K562 (cell line): ENCODE data around the gene NACC1. TPM values are rescaled to one million over a fixed set of nuclear protein-coding genes. Genes with fewer than 3 reads are reported as not detected.

Experiments used
- ADNP ChIP-seq: fragments of 200-800 bp; sonication (Bioruptor generic); IDR thresholded peaks from 2 replicates; pipeline ENCODE4 v1.6.1; 2016; ENCODE audit warnings: missing genetic modification characterization, missing compliant biosample characterization
- CEBPG ChIP-seq, 3 experiments: fragments of 200-800 bp in 1 of 3; sonication (Bioruptor generic) in 1 of 3; sonication (generic) in 1 of 3; formaldehyde crosslinking in 1 of 3; IDR thresholded peaks in 2 of 3; conservative IDR thresholded peaks in 1 of 3; 2 replicates each; pipeline versions ENCODE4 v1.6.1 to v1.8.0; 2016 to 2022; ENCODE audit warnings: missing compliant biosample characterization in 2 of 3, missing genetic modification characterization in 2 of 3, mild to moderate bottlenecking in 1 of 3, missing genetic modification reagents in 1 of 3
- EHMT2 ChIP-seq: fragments of 450-650 bp; IDR thresholded peaks from 2 replicates; pipeline ENCODE4 v1.6.1; 2018; ENCODE audit warnings: antibody characterized with exemption
- FOXK2 ChIP-seq, 2 experiments: fragments of 450-650 bp; IDR thresholded peaks in 1 of 2; conservative IDR thresholded peaks in 1 of 2; 2 replicates each; pipeline ENCODE4 v1.6.1; 2016; ENCODE audit warnings: low read depth in 2 of 2, mild to moderate bottlenecking in 1 of 2
- MYC ChIP-seq, 2 experiments: fragments of 250-450 bp in 1 of 2; sonication (Bioruptor Pico) in 1 of 2; IDR thresholded peaks; 2 replicates each; pipeline versions ENCODE4 v1.5.1 to v1.6.1; 2012 to 2021; ENCODE audit warnings: low read depth in 2 of 2, borderline replicate concordance in 1 of 2, improper control_type of control experiment in 1 of 2, low read length in 1 of 2, mild to moderate bottlenecking in 1 of 2, moderate library complexity in 1 of 2
- MYNN ChIP-seq, 2 experiments: sonication (generic); formaldehyde crosslinking in 1 of 2; IDR thresholded peaks; 2 replicates each; pipeline versions ENCODE4 v1.5.0 to v1.6.1; 2016 to 2020; ENCODE audit warnings: antibody characterized with exemption in 1 of 2, missing genetic modification reagents in 1 of 2
- SNAPC5 ChIP-seq: fragments of 250-450 bp; sonication (Bioruptor Pico); IDR thresholded peaks from 2 replicates; pipeline ENCODE4 v1.8.0; 2021; ENCODE audit warnings: moderate library complexity, mild to moderate bottlenecking, inconsistent platforms
- TBP ChIP-seq: optimal IDR thresholded peaks from 2 replicates; pipeline ENCODE3; 2011; ENCODE audit warnings: low read depth, low read length, improper control_type of control experiment
- TCF15 ChIP-seq: fragments of 250-450 bp; sonication (Bioruptor Pico); IDR thresholded peaks from 2 replicates; pipeline ENCODE4 v1.8.0; 2022; ENCODE audit warnings: moderate library complexity, mild to moderate bottlenecking, inconsistent platforms
- TEAD1 ChIP-seq, 2 experiments: fragments of 450-650 bp in 1 of 2; sonication (generic) in 1 of 2; formaldehyde crosslinking; IDR thresholded peaks; 2 replicates each; pipeline versions ENCODE4 v1.4.0 to v1.8.0; 2020 to 2022; ENCODE audit warnings: mild to moderate bottlenecking in 2 of 2, missing genetic modification reagents in 1 of 2
- THRAP3 ChIP-seq: fragments of 450-650 bp; IDR thresholded peaks from 2 replicates; pipeline ENCODE4 v1.6.1; 2016; ENCODE audit warnings: mild to moderate bottlenecking, inconsistent platforms, borderline replicate concordance
- ZNF217 ChIP-seq: sonication (generic); formaldehyde crosslinking; IDR thresholded peaks from 2 replicates; pipeline ENCODE4 v1.8.0; 2022; ENCODE audit warnings: mild to moderate bottlenecking, missing genetic modification reagents
- ZNF830 ChIP-seq: fragments of 250-450 bp; sonication (Bioruptor Pico); IDR thresholded peaks from 2 replicates; pipeline ENCODE4 v1.5.0; 2021; ENCODE audit warnings: mild to moderate bottlenecking
- polyA plus RNA-seq, 8 experiments: library from polyadenylated mRNA; depleted of rRNA in 4 of 8; stranded (reverse) in 5 of 8; unstranded in 3 of 8; fragments of >200 nt; fragmentation: Nextera tagmentation in 2 of 8; fragmentation: Illumina TruSeq in 1 of 8; extraction: Ambion mirVana in 2 of 8; extraction: Trizol in 1 of 8; gene quantifications; 2 replicates each; pipeline versions ENCODE4 v1.2.1 to v1.2.3, GENCODE V29; 2011 to 2014; ENCODE audit warnings: inconsistent platforms in 1 of 8, missing spikeins in 1 of 8
- total RNA-seq, 7 experiments: library from RNA; depleted of rRNA in 6 of 7; stranded (reverse); fragments of >200 nt in 6 of 7; fragmentation: Illumina TruSeq in 2 of 7; extraction: Trizol in 2 of 7; gene quantifications; 2 replicates each; pipeline versions ENCODE4 v1.2.1 to v1.2.3, GENCODE V29; 2011 to 2021; ENCODE audit warnings: low replicate concordance in 1 of 7
- TF ChIP-seq, protein P1 (sequence below): fragments of 250-450 bp; sonication (Bioruptor Pico); IDR thresholded peaks from 2 replicates; pipeline ENCODE4 v1.9.0; 2021; ENCODE audit warnings: mild to moderate bottlenecking, inconsistent platforms
- TF ChIP-seq, protein P2 (sequence below): fragments of 450-650 bp; IDR thresholded peaks from 2 replicates; pipeline ENCODE4 v1.6.1; 2017; ENCODE audit warnings: mild to moderate bottlenecking, moderate library complexity
- TF ChIP-seq, protein P3 (sequence below), 2 experiments: fragments of 450-650 bp in 1 of 2; sonication (generic) in 1 of 2; formaldehyde crosslinking in 1 of 2; IDR thresholded peaks in 1 of 2; conservative IDR thresholded peaks in 1 of 2; 2 replicates each; pipeline versions ENCODE4 v1.6.1 to v1.8.1; 2016 to 2023; ENCODE audit warnings: mild to moderate bottlenecking in 2 of 2, moderate library complexity in 2 of 2, inconsistent platforms in 1 of 2, missing genetic modification reagents in 1 of 2
- TF ChIP-seq, protein P4 (sequence below): fragments of 250-450 bp; sonication (Bioruptor Pico); IDR thresholded peaks from 2 replicates; pipeline ENCODE4 v1.8.0; 2022; ENCODE audit warnings: moderate library complexity, mild to moderate bottlenecking, inconsistent platforms

Gene NACC1
- total and polyA plus RNA-seq, 9 of the 15 experiments (the other 6 are each of a cell fraction or from before 2014, with no cell fraction given) = 0.04 to 96.6 (median 25.8) TPM

DNA sequence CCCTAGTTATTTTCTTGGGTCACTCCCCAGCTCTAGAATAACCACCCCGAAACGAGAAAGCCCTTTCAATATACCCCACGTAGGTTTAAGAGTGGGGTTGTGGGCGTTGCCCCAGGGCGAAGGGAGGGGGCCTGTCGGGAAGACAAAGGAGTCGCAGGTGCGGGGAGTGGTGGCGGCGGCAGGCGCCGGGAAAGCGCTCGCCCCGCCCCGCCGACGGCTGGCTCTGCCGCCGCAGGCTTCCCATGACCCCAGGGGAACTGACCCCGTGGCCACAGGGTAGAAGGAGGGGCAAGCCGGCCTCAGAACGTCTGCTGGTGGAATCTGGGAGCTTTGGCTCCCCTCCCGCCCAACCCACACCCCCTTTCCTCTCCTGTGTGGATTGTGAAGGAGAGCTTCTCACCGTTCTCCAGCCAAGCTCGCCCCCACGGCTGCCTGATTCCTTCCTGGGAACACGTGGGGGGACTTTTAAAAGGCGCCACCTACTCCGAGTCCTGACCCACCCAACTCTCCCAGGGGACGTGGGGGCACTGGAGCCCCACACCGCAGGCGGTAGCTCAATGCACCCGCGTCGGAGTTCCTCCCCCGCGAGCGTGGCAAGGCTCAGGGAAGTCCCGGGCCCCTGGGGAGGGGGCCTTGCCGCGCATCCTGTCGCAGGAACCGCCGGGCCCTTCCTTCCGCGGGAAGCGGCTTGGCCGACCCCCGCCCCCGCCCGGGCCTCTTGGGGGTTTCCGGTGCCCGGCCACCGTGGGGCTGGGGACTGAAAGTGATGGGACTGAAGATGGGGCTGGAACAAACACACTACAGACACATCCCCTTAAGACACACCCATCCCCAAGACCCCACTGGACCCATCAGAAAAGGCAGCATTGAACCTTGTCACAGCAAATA lies 37.7 kb downstream of the NACC1 start (continued):
- TF ChIP-seq TBP (no peak), MYNN (IDR thresholded peaks at IDR 0.05) (peak; percentile 58; the same call in 1 of the 2 replicates), MYNN (CRISPR knock-in tag; IDR thresholded peaks at IDR 0.05) (no peak), ZNF217 (no peak), FOXK2 (conservative IDR thresholded peaks at IDR 0.05 in 1 of 2, IDR thresholded peaks at IDR 0.05 in 1 of 2; ENCODE audit: low read depth in 2 of 2) (no peak), TEAD1 (CRISPR knock-in tag; IDR thresholded peaks at IDR 0.05) (0 out of 4 replicates have a peak, but pooled peaks of 1 of the 2 experiments have one; percentile 3), ZNF830 (CRISPR knock-in tag) (no peak), SNAPC5 (no peak), TCF15 (CRISPR knock-in tag) (no peak), CEBPG (CRISPR knock-in tag; IDR thresholded peaks at IDR 0.05) (no peak), CEBPG (tag; conservative IDR thresholded peaks at IDR 0.05 in 1 of 2, IDR thresholded peaks at IDR 0.05 in 1 of 2) (no peak), THRAP3 (no peak), ADNP (tag) (0 out of 2 replicates have a peak, but pooled peaks have one; percentile 27), MYC (IDR thresholded peaks at IDR 0.05; ENCODE audit: low read depth, low read length) (peak; percentile 61; the same call in 1 of the 2 replicates), MYC (CRISPR knock-in tag; IDR thresholded peaks at IDR 0.05; ENCODE audit: borderline replicate concordance, low read depth) (no peak), EHMT2 (no peak)
- TF ChIP-seq, protein P1, sequence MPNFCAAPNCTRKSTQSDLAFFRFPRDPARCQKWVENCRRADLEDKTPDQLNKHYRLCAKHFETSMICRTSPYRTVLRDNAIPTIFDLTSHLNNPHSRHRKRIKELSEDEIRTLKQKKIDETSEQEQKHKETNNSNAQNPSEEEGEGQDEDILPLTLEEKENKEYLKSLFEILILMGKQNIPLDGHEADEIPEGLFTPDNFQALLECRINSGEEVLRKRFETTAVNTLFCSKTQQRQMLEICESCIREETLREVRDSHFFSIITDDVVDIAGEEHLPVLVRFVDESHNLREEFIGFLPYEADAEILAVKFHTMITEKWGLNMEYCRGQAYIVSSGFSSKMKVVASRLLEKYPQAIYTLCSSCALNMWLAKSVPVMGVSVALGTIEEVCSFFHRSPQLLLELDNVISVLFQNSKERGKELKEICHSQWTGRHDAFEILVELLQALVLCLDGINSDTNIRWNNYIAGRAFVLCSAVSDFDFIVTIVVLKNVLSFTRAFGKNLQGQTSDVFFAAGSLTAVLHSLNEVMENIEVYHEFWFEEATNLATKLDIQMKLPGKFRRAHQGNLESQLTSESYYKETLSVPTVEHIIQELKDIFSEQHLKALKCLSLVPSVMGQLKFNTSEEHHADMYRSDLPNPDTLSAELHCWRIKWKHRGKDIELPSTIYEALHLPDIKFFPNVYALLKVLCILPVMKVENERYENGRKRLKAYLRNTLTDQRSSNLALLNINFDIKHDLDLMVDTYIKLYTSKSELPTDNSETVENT (CRISPR knock-in tag) = no peak
- TF ChIP-seq, protein P2, sequence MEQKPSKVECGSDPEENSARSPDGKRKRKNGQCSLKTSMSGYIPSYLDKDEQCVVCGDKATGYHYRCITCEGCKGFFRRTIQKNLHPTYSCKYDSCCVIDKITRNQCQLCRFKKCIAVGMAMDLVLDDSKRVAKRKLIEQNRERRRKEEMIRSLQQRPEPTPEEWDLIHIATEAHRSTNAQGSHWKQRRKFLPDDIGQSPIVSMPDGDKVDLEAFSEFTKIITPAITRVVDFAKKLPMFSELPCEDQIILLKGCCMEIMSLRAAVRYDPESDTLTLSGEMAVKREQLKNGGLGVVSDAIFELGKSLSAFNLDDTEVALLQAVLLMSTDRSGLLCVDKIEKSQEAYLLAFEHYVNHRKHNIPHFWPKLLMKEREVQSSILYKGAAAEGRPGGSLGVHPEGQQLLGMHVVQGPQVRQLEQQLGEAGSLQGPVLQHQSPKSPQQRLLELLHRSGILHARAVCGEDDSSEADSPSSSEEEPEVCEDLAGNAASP = no peak
- TF ChIP-seq, protein P3, sequence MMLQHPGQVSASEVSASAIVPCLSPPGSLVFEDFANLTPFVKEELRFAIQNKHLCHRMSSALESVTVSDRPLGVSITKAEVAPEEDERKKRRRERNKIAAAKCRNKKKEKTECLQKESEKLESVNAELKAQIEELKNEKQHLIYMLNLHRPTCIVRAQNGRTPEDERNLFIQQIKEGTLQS (IDR thresholded peaks at IDR 0.05) = no peak
- TF ChIP-seq, protein P3 (CRISPR knock-in tag; conservative IDR thresholded peaks at IDR 0.05) = 0 out of 2 replicates have a peak, but pooled peaks have one; percentile 62
- TF ChIP-seq, protein P4, sequence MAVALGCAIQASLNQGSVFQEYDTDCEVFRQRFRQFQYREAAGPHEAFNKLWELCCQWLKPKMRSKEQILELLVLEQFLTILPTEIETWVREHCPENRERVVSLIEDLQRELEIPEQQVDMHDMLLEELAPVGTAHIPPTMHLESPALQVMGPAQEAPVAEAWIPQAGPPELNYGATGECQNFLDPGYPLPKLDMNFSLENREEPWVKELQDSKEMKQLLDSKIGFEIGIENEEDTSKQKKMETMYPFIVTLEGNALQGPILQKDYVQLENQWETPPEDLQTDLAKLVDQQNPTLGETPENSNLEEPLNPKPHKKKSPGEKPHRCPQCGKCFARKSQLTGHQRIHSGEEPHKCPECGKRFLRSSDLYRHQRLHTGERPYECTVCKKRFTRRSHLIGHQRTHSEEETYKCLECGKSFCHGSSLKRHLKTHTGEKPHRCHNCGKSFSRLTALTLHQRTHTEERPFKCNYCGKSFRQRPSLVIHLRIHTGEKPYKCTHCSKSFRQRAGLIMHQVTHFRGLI (CRISPR knock-in tag) = no peak
